ENCODE results near the gene RHOD. TPM values are rescaled to one million over a fixed set of nuclear protein-coding genes. Genes with fewer than 3 reads are reported as not detected.

The RHOD gene
- total RNA-seq, 1 experiment from 2014 or later, result 33.5 TPM

DNA sequence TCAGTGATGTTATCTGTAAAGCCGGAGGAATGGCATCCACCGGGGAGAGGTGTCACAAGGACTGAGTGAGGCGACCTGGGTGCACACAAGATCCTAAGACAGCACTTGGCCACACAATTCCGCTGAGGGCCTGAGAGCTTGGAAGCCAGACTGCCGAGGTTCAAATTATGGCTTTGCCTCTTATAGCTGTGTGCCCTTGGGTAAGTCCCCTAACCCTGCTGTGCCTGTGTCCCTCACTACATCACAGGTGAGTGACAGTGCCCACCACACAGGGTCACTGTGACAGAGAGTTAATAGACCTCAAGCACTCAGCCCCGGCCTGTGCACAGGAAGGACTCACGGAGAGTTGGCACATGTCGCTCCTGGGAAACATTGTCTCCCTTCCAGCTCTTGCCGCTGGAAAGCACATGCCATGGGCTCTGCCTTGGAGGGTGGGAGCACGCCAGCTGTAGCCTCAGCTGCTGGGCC is 592 bp downstream of the RHOD start:
- H3K4me3 ChIP-seq (ENCODE audit: low read depth in 2 of 2, low read length in 2 of 2), result peak overlapping the region; percentile 53 to 74
- DNase-seq (ENCODE audit: low read depth, low spot score) (no peak), ATAC-seq (peak; percentile 19)
- no peaks in the 10 kb centered on the region for H3K36me3 ChIP-seq (ENCODE audit: control insufficient read depth, insufficient read depth, low read length)
- peak overlapping the region; percentile 75 for H3K27ac ChIP-seq (ENCODE audit: low read length)
- intact Hi-C loops (cut with micrococcal nuclease; ENCODE audit: unreplicated experiment), result no loop called here
- no peaks in the 10 kb centered on the region for H3K9me3 ChIP-seq (ENCODE audit: control insufficient read depth, insufficient read depth, low read depth, low read length)
- peaks cover 37% of the 10 kb centered on the region for H3K4me1 ChIP-seq (ENCODE audit: control insufficient read depth, insufficient read depth, low read length)
- no peaks in the 10 kb centered on the region for H3K27me3 ChIP-seq (ENCODE audit: control insufficient read depth, insufficient read depth, low read length)
- CTCF ChIA-PET, result no interaction called here
- BruUV-seq (replicated peaks), result TSS peak; percentile 49
- TF ChIP-seq, protein P1, sequence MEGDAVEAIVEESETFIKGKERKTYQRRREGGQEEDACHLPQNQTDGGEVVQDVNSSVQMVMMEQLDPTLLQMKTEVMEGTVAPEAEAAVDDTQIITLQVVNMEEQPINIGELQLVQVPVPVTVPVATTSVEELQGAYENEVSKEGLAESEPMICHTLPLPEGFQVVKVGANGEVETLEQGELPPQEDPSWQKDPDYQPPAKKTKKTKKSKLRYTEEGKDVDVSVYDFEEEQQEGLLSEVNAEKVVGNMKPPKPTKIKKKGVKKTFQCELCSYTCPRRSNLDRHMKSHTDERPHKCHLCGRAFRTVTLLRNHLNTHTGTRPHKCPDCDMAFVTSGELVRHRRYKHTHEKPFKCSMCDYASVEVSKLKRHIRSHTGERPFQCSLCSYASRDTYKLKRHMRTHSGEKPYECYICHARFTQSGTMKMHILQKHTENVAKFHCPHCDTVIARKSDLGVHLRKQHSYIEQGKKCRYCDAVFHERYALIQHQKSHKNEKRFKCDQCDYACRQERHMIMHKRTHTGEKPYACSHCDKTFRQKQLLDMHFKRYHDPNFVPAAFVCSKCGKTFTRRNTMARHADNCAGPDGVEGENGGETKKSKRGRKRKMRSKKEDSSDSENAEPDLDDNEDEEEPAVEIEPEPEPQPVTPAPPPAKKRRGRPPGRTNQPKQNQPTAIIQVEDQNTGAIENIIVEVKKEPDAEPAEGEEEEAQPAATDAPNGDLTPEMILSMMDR (IDR thresholded peaks at IDR 0.05), result no peak
- TF ChIP-seq, protein P2, sequence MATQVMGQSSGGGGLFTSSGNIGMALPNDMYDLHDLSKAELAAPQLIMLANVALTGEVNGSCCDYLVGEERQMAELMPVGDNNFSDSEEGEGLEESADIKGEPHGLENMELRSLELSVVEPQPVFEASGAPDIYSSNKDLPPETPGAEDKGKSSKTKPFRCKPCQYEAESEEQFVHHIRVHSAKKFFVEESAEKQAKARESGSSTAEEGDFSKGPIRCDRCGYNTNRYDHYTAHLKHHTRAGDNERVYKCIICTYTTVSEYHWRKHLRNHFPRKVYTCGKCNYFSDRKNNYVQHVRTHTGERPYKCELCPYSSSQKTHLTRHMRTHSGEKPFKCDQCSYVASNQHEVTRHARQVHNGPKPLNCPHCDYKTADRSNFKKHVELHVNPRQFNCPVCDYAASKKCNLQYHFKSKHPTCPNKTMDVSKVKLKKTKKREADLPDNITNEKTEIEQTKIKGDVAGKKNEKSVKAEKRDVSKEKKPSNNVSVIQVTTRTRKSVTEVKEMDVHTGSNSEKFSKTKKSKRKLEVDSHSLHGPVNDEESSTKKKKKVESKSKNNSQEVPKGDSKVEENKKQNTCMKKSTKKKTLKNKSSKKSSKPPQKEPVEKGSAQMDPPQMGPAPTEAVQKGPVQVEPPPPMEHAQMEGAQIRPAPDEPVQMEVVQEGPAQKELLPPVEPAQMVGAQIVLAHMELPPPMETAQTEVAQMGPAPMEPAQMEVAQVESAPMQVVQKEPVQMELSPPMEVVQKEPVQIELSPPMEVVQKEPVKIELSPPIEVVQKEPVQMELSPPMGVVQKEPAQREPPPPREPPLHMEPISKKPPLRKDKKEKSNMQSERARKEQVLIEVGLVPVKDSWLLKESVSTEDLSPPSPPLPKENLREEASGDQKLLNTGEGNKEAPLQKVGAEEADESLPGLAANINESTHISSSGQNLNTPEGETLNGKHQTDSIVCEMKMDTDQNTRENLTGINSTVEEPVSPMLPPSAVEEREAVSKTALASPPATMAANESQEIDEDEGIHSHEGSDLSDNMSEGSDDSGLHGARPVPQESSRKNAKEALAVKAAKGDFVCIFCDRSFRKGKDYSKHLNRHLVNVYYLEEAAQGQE (IDR thresholded peaks at IDR 0.05; ENCODE audit: insufficient read depth in 1 of 2, low read depth in 2 of 2, low read length in 1 of 2), result no peak
- TF ChIP-seq TCF7L2 (IDR thresholded peaks at IDR 0.05; ENCODE audit: low read depth, low read length) (no peak), SIN3A (IDR thresholded peaks at IDR 0.05; ENCODE audit: borderline replicate concordance, insufficient read depth, low read depth, low read length) (no peak), POLR2AphosphoS5 (IDR thresholded peaks at IDR 0.05; ENCODE audit: low read depth, low read length) (no peak)
- in situ Hi-C loops (cut with HindIII; ENCODE audit: low pct_unique_long_range_greater_than_20kb, low sequenced_read_pairs), result no loop called here
- POLR2A ChIA-PET, result interaction anchor here (0.5 to 0.7 kb wide), 2 partner anchors 95 to 357 kb away, joined by 3 to 4 read pairs; no protein-coding TSS in a partner anchor

DNA sequence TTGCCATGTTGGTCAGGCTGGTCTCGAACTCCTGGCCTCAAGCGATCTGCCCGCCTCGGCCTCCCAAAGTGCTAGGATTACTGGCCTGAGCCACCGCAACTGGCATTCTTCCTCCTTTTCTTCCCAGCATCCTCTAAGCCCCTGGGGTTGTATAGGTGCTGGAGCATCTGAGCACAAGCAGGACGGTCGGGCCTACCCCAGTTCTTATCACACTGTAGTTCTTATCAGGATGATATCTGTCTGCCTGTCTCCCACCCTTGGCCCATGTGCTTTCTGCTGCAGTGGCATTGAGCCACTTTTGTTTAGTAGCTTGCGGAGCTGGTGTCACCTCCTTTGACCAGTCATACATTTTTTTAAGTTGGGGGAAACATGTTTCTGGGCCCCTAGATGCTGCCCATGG is 1.9 kb downstream of the RHOD start:
- TF ChIP-seq SIN3A (IDR thresholded peaks at IDR 0.05; ENCODE audit: borderline replicate concordance, insufficient read depth, low read depth, low read length) (no peak), POLR2AphosphoS5 (IDR thresholded peaks at IDR 0.05; ENCODE audit: low read depth, low read length) (no peak), TCF7L2 (IDR thresholded peaks at IDR 0.05; ENCODE audit: low read depth, low read length) (no peak)
- TF ChIP-seq, protein P1 (IDR thresholded peaks at IDR 0.05), result no peak
- TF ChIP-seq, protein P2 (IDR thresholded peaks at IDR 0.05; ENCODE audit: insufficient read depth in 1 of 2, low read depth in 2 of 2, low read length in 1 of 2), result no peak
- ChIA-PET POLR2A (no interaction called here), CTCF (no interaction called here)
- in situ Hi-C loops (cut with HindIII; ENCODE audit: low pct_unique_long_range_greater_than_20kb, low sequenced_read_pairs), result no loop called here
- DNase-seq (ENCODE audit: low read depth, low spot score), result no peak
- Histone ChIP-seq H3K4me3 (ENCODE audit: low read depth in 2 of 2, low read length in 2 of 2) (no peak overlapping the region), H3K27me3 (ENCODE audit: control insufficient read depth, insufficient read depth, low read length) (no peaks in the 10 kb centered on the region), H3K9me3 (ENCODE audit: control insufficient read depth, insufficient read depth, low read depth, low read length) (no peaks in the 10 kb centered on the region), H3K36me3 (ENCODE audit: control insufficient read depth, insufficient read depth, low read length) (no peaks in the 10 kb centered on the region), H3K27ac (ENCODE audit: low read length) (no peak overlapping the region), H3K4me1 (ENCODE audit: control insufficient read depth, insufficient read depth, low read length) (peaks cover 38% of the 10 kb centered on the region)
- no TSS peak for BruUV-seq (replicated peaks)
- intact Hi-C loops (cut with micrococcal nuclease; ENCODE audit: unreplicated experiment), result no loop called here
- no peak for ATAC-seq
